Dedifferentiated amniotic fluid mesenchymal stem cell (primary cell): ENCODE data around the gene PAQR8.

Source experiments
- DNase-seq: peaks from one replicate; pipeline ENCODE4 v3.0.0-alpha.2; 2016; ENCODE audit errors: extremely low spot score

The PAQR8 gene

DNA sequence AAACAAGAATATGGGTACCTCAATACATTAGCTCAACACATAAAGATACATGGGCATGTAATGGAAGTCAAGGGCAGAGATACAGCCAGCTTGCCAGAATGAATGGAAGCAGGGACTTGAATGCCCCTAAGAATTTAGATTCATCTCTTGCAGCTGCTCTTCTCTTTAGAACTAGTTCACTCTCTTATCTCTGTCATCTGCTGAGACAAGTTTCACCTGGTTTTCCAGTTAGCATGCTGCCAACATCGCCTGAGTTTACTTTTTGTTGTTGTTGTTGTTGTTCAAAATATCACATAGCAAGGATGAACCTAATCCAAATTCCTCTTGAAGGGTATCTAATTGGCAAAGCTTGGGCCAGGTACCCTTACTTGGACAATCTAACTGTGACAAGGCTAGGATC is 14.1 kb upstream of the PAQR8 start:
- no peak for DNase-seq

DNA sequence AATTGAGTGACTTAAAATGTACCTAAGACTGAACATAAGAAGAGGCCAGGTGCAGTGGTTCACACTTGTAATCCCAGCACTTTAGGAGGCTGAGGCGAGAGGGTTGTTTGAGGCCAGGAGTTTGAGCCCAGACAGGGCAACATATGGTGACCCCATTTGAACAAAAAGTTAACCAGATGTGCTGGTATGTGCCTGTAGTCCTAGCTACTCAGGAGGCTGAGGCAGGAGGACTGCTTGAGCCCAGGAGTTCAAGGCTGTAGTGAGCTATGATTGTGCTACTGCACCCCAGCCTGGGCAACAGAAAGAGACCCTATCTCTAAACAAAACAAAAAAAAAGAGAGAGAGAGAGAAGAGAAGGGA is 10.1 kb upstream of the PAQR8 start:
- no peak for DNase-seq

DNA sequence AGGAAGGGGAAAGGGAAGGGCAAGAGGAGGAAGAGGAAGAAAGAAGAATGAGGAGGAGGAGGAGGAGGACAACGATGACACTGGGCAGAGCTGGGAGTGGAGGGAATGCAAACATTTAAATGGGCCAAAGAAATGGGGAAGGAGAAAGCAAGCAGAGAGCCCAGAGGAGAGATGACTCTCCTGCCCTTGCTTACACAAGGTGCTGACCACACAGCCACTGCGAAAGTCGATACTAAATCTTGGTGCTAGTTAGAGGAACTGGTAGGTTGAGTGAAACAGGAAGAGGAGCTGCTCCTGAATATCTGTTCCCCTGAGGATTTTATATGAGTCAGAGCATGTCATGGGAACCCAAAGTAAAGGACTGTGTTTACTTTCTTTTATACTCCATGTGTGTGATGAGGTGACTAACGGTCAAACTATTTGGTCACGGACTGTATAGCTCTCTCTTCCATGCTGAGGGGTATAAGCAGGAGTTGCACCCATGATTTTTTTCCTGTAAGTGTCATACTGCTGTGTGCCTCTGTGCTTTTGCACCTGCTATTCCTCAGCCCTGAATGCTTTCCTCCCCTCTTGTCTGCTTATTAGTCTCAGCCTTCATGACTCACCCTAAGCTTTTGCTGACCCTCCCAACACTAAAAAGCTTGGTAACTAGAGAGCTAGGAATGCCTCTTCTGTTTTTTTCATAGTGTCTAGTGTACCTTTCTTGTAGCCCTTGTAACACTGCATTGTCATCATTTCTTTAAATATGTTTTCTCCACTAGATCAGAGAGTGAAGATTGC is 9.5 kb upstream of the PAQR8 start:
- peak; percentile 90 for DNase-seq

DNA sequence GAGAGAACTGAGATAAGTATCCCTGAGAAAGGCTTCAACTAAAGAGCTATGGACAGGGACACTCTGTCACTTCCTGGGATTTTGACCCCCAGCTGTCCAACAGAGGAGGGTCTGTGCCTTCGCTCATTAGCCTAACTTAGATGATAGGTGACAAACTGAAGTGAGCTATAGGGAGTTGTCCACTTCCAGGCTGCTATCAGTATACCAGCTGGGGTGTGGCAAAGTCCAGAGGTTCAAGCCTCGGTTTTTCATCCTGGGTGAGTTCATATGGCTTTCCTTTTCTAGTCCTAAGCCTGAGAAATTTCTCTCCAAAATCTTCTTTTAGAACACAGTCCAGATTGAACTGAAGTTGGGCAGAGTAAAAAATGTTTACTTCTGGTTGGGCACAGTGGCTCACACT is 5.9 kb upstream of the PAQR8 start:
- DNase-seq: no peak

- no peak for DNase-seq
Observed at GRCh38 chr6:52359403-52359802, 2.5 kb upstream of the PAQR8 start.

DNA sequence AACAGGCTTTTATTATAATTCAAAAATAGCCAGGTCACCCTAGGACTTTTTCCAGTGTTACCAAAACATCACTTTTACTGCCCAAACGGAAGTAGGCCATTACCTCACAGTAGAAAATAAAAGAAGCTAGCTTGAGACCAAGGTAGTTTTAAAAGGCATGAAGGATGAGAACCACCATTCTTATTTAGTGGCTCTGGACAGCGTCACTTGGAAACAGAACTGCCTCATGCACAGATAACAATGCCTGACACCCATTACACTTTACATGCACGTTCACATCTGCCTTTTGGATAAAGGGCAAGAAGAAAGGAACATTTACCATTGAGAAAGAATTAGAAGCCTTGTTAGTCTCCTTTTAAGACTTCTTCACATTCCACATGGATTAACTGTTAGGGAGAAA is 1.9 kb upstream of the PAQR8 start:
- no peak for DNase-seq

DNA sequence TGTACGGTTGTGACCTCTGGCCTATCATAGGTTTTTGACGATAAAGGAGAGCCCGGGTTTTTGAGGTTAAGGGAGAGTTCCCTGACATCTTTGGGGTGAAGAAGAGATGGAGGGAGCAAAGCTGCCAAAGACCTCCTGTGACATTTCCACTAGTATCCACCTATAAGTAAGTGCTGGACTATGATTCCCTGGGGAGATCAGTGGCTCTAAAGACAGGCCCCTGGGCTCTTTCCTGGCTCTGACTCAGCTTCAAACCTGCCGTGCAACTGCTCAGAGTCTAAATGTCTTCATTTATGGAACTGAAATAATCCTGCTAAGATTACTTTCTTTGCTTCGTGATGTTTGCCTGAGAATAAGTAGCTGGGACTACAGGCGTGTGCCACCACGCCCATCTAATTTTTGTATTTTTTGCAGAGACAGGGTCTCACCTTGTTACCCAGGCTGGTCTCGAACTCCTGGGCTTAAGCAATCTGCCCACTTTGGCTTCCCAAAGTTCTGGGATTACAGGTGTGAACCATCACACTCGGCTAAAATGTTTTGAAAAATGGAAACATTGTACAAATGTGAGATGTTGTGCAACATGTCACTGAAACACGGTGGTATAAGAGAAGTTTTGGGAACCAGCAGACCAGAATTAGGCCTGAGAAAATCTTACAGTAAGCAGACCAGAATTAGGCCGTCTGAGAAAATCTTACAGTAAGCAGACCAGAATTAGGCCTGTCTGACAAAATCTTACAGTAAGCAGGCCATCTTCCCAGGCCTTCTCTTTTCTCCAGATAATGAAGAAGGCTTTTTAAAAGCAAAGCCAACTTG is 1.1 kb upstream of the PAQR8 start:
- DNase-seq: no peak

DNA sequence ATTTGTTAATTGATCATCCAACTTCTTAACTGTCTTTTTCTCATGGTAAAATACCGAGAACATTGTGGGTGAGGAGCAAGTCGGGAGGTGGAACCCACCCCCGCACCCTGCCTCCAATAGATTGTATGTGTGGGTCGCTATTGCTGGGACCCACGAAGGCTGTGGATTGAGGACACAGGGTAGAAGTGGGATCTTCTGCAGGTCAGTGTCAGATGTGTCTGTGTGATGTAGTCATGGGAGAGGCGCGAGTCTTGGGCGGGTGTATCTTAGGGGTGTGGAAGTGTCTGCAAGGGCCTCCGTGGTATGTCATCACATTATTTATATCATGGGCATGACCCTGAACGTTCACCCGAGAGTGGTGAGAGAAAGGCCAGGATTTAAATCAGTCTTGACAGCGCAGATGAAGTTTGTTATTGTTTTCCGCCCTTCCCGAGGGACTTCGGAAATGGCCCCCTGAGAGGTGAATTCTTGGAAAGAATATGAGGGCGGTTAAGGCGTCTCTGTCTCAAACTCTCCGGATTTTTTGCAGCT is 472 bp upstream of the PAQR8 start:
- no peak for DNase-seq

- DNase-seq: no peak
Observed at GRCh38 chr6:52362443-52363227, 684 bp downstream of the PAQR8 start.

DNA sequence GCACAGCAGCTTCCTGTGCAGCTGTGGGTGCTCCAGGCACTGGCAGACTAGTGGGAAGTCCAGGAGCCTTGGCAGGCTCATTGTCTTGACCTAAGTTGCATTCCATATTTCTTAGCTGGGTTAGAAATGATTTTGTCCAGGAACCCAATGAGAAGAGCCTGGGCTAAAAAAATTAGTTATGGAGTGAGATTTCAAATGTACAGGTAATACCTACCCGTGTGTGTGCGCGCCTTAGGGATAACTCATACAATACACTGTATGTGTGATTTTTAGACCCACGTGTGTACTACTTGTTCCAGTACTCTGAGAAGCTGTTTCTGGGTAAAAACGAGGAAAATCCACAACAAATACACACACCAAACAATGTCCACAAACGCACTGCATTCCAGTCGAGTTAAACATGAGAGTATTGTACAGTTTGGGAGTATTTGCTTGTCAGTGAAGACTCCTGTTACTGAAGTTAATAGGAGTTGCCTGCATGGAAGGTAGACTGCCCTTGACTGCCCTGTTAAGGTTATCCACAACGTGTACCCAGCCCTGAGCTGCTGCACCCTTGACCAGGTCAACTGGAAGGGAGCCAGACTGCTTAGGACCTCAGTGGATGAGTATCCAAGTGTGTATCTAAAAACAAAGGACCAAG is 1.4 kb downstream of the PAQR8 start:
- DNase-seq: no peak

DNA sequence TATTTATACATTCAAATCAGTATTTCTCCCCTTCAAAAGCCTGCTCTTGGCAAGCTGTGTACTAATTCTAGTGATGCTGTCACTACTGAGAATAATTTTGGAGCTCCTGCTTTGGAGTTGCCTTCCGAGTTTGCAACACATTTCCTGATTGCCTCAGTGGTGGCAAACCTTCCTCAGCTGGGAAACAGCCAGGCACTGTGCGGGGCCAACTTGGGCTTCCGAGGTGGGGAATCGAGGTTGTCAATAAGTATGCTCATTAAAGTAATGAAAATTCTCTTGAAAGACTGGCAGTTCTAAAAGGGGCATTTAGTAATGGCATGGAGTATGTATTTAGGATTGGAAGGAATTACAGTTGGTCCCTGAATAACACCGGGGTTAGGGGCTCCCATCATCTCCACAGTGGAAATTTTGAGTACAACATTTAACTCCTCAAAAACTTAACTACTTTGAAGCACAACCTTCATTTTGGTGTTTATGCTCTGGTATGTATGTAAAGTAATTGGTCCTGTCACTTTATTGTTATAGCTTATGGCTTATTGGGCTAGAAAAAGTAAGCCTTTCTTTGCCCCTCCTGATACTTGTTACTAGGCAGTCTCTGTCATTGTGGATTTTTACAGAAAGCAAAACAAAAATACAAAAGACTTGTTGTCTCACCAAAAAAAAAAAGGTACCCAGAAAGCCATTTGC is 2.7 kb downstream of the PAQR8 start:
- DNase-seq: no peak

DNA sequence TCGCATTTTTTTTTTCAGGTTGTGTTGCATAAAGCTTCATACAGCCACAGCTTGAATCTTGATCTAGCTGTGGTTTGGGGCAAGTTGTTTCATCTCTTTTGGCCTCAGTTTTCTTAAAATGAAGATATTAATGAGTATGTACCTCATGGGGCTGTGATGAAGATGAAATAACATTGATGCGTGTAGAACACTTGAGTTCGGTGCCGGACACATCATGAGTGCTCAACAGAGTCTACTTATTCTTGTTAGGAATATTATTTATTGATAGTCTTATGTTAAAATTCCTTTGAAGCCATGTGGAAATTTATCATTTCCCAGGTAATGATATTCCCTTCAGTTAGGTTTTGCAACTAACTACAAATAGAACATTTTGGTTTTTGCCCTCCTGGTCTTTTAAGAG is 3.4 kb downstream of the PAQR8 start:
- no peak for DNase-seq

DNA sequence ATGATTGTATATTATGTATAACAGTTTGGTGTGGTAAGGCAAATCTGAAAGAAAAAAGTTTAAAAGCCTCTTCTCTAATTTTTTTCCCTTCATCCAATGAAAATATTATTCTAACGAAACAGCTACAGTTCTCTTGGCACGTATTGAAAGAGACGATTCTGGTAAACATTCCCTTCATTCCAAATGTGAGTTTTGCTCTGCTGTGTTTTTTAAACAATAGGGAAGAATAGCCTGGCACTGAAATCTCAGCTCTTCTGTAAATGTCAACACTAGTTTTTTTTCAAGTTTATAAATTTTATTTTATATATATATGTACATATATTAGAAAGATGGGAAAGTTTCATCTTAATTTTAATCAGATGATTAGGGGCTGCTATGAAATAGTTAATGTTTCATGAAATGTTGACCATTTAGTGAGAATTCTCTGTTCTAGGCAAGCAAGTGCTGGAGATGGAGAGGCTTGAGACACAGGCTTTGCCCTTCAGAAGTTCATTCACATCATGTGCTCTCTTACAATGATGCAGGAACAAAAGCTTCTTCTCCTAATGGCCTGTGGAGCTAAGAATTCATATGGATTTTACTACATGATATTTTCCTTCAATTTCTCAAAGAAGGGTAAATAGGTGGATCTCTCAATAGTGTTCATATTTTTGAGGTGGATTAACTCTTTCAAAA is 4.1 kb downstream of the PAQR8 start:
- DNase-seq: no peak

DNA sequence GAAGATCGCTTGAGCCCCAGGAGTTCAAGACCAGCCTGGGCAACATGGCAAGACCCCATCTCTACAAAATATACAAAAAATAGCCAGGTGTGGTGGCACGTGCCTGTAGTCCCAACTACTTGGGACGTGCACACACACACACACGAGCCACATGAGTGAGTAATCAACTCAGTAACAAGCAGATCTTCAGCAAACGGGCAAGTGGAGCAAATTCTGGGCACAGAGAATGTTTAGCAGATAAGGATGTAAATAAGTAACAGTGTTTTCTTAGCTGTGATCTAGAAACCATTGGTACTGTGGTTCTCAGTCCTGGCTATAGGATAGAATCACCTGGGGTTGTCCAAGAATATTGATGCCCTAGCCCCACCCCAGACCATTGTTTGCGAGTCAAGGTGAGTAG is 6.1 kb downstream of the PAQR8 start:
- DNase-seq: no peak

DNA sequence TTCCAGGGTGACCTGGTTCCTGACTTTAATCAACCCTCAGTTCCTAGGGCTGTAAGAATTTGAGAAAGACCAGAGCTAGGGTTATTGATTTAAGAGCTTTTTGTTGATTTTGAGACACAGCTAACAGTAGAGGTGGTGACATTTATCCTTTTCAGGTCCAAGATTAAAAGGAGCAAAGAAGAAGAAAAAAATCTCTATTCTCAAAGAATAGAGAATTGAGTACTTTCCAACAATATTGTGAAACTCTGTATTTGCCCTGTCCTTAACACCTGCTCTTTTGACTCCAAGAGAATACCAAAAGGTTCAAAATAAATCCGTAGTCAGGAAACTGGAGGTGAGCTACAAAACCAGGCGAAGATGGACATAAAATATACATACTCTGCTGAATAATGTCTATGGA is 7.3 kb downstream of the PAQR8 start:
- no peak for DNase-seq

GRCh38 chr6:52371656-52372191 is 9.8 kb downstream of the PAQR8 start:
- DNase-seq: no peak

DNA sequence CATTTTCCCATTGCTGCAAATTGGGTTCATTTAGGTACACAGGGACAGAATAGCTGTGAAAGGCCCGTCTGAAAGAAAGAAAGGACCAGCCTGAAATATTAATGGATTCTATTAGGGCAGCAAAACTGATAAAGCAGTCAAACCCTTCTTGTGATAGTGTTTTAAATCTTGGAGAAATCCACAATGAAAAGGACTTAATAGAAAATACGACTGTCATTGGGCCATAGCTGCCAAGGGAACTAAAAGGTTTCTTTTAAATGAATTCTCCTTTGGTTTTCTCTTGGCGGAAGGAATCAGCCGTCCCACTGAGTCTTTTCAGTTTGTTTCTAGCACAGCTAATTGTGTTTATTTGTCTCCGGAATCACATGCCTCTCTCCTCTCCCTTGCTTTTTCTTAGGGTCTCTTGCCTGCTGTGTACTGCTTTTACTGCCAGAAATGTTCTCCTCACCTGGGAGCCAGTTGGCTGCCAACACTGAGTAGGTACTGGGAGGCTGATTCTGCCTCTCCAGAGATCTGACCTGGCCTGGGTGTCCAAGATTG is 11.3 kb downstream of the PAQR8 start:
- DNase-seq: no peak

DNA sequence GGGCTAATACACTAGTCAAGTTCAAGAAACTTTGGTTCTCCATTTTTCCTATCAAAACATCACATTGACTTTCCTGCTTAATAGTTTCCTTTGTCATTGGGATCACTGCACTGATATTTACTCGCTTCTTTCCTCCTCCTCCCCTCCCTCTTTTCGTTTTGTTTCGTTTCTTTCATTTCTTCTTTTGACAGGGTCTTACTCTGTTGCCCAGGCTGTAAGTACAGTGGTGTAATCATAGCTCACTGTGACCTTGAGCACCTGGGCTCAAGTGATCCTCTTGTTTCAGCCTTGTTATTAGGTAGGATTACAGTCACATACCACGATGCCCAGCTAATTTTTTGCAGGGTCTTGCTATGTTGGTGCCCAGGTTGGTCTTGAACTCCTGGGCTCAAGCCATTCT is 12.3 kb downstream of the PAQR8 start:
- DNase-seq: no peak

DNA sequence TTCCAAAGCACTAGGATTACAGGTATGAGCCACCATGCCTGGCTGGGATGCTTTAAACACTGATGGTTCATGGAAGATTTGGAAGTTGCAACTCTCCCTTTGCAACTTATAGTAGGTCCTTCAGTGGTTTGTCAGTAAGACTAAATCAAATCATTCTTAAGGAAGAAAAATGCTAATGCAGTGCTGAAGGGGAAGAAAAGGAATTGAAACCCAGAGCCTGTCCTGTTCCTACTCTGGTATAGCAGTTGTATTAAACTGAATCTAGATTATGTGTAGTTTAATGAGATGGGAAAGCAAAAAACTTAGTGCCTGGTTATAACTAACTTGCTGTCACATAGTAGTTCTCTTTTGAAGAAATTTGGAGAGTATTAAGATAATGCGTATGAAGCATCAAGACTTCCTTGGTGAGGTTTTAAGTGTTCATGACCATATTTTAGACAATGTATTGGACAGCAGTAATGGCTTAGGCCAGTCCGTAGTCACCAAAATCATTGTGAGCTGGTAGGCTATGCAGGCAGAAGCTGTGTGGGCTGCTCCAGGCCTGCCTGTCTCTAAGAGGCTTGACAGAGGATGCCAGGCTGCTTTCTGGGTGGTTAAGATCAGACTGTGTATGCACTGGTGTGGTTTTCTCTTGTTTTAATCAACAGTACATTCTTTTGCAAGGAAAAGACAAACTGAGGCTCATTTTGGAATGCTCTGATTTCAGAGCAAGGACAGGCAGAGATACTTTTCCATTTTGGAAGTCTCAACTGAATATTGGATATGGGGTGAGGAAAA is 14.0 kb downstream of the PAQR8 start:
- DNase-seq: no peak
